GM19438 (cell line): Measurements from ENCODE around the gene SMG6.
"Not testable (repeated sequence)": the region's sequence is repeated elsewhere in the genome, so short reads cannot be mapped to it uniquely, and the experiment has no call there.

Source experiments
- ATAC-seq: cut with Tn5 transposase; IDR thresholded peaks from one replicate; pipeline ENCODE4 v1.9.1; 2021; ENCODE audit warnings: low read depth; ENCODE audit not compliant: unreplicated experiment

Gene SMG6

DNA sequence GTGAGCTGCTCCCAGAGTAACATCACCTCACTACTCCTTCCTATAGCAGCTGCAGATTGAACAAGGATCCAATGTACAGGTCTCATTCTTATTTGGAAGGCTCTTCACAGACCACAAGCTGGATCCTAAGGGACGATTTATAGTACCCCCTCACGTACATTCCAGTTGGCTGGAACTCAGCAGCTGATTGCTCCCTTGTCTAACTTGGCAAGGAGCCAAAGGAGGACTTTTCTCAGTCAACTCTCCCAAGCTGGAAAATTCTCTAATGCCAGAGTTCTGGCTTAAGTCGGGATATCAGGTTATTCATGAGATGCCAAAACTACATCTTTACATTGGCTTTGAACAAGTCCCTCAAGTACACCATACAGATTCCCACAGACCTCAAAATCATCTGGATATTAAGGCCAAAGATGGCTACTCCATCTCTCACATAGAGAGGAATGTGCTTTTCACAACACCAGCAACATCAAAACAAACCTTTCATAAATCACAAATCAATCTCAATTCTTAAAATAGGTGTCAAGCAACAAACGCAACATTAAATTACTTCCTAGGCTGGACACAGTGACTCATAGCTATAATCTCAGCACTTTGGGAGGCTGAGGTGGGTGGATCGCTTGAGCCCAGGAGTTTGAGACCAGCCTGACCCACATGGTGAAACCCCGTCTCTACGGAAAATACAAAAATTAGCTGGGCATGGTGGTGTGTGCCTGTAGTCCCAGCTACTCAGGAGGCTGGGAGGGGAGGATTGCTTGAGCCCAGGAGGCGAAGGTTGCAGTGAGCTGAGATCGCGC, 39.3 kb downstream of the SMG6 start:
- ATAC-seq = no peak

DNA sequence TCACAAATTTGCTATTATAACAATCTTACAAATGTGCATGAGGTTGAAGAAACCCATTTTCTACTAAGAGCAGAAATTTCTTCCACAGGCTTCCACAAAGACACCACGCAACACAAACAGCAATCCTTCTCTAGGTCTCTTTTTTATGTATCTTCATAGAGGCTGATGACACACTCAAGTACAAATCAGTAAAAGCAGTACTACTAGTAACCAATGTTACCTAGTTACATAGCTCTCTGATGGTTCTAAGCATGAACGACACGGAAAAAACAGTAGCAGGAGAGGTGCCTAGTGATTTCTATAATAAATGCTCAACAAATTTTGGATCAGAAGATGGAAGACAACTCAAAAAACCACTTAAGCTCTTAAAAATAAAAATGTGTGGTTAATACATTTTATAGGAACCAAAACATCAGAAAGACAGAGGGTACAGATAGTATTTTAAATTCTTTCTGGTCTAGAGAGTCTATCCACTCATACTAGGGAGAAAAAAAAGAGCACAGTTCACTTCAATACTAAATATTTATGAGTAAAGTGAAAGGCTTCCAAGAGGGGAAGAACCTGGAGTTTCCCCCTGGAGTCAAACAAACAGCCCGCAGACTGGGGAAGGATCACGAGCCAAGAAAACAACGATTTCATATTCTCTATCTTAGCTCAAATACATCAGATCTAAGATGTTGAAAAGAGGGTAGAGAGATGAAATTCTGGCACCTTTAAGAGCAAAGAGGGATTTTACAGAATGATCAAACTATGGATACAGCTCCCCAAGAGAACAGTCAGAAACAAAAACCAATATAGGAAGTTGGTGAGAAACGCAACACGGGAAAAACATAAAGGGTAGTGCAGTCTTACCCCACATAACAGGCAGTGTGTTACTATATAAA, 40.2 kb downstream of the SMG6 start:
- no peak for ATAC-seq

- ATAC-seq = no peak
These were observed 41.4 kb downstream of the SMG6 start for GRCh38 chr17:2262135-2262587.

GRCh38 chr17:2259769-2260536, 43.6 kb downstream of the SMG6 start:
- ATAC-seq = peak; percentile 64

GRCh38 chr17:2258830-2259229, 44.8 kb downstream of the SMG6 start:
- not testable (repeated sequence) for ATAC-seq

DNA sequence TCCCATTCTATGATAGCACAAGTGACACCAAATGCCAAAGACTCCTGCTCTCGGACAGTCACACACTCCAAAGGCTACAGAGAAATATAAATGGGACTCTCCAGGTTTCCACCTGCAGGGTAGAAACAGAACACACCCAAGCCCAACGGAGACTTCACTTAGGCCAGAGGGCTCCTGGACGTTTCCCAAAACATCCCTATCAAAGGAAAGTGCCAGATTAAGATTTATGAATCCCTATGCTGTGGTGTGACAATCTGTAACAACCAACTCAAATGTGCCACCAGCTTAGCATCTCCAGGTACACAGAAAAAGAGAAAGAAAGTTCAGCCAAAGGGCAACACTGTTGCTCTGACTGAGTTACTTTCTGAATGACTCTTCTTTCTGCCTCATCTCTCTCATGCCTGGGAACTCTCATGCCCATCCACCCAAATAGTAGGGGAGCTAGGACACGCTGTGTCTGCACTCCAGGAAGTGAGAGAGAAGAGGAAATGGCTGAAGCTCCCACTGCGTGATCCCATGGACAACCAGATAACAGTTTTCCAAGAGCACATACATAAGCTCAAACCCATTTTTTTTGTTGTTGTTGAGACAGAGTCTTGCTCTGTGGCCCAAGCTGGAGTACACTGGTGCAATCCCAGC, 49.7 kb downstream of the SMG6 start:
- peak; percentile 66 for ATAC-seq

- ATAC-seq = no peak
These were observed 50.2 kb downstream of the SMG6 start for GRCh38 chr17:2253362-2253761.

DNA sequence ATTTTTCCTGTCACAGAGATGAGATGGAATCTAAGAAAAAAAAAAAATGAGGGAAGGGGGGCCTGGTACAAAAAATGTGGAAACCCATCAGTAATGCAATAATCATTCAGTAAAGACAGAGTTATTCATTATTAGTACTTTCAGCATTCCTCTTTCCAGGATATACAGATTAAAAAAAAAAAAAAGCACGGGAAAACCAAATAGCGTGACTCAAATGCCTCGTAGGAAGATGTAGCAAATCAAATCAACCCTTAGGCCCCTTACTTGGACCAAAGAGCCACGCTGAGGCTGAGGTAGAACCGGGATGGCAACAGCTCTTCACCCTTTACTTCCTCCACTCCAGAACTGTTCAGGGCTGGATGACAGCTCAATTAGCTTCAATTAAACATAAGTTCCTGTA, 52.5 kb downstream of the SMG6 start:
- ATAC-seq = no peak

DNA sequence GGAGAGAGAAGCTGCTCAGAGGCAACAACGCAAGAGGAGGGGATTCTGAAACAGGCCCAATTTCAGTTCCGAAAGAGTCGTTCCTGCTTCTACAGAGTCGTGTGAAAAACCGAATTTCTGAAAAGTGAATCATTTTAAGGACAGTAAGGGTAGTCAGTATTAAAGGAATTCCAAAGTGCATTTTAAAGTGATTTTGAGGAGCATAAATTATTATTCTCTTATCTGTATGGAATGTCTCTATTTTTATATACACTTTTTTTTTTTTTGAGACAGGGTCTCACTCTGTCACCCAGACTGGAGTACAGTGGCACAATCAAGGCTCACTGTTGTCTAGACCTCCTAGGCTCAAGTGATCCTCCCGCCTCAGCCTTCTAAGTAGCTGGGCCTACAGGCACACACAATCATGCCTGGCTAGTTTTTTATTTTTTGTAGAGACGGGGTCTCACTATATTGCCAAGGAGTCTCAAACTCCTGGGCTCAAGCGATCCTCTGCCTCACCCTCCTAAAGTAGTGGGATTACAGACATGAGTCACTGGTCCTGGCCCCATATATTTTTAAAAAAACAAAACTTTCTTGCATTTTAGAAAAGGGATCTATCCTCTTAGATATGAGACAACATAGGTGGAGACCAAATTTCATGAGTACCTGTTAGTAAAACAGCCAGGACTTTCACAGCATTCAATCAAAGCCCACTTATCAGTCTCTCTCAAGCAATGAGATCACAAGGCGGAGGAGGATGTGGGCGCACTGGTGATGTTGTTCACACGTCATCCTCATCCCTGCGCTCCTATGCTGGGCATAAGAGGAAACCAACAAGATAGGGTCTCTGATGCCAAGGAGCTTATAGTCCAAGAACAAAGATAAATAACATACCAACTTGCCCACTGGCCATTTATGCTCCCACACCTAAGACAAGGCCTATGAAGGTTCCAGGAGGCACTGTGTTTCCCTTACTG, 53.2 kb downstream of the SMG6 start:
- no peak for ATAC-seq

DNA sequence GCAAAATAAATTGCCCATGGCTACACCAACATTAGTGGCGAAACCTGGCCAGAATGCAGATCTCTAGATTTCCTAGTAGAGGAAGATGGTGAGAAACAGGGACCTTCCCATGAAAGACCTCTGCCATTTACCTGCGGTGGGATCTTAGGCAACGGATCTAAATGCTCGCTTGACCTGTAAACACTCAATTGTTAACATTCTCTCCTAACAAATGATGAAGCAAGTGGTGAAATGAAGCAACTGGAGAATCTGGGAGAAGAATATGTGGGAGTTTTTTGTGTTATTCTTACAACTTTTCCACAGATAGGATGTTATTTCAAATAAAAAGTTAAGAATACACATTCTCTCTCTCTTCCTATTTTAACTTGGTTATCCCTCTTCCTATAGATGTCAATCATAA, 56.6 kb downstream of the SMG6 start:
- ATAC-seq = no peak

- ATAC-seq = no peak
These were observed 58.8 kb downstream of the SMG6 start for GRCh38 chr17:2244545-2245525.

DNA sequence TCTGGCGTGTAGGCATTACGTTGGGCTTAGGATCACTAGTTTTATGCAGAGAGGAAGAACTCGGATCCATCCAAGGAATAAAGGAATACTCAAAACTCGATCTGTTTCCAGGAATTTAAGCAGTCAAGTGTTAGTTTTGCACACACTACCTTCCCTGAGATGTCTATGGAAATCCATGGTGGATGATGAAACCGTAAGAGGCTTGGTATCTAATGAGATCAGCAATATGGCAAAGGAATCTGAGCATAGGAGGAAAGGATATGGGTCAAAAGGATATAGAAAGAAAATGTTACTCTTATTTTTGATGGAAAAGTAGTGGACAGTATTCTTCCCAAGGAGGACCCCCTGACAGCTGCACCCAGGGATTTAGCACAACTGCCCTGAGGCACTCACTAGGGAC, 59.6 kb downstream of the SMG6 start:
- ATAC-seq = no peak

GRCh38 chr17:2241823-2242222, 61.8 kb downstream of the SMG6 start:
- no peak for ATAC-seq

DNA sequence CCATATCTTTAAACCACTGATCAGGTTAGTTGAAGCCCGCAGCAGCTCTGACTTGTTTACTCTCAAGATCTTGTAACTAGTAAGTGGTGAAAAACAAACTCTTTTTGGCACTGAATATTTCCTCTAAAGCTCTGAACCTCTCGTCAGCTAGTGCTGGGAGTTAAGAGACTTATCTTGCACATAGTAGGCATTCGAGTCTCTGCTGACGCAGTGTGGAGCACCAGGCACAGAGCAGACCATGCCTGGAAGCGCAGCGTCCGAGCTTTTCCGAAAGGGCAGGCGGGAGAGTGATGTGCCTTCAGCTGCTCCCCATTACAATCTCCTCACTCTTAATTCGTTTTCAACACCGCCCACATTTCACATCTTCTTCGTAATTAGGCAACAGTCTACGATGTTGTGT, 63.0 kb downstream of the SMG6 start:
- ATAC-seq = no peak

DNA sequence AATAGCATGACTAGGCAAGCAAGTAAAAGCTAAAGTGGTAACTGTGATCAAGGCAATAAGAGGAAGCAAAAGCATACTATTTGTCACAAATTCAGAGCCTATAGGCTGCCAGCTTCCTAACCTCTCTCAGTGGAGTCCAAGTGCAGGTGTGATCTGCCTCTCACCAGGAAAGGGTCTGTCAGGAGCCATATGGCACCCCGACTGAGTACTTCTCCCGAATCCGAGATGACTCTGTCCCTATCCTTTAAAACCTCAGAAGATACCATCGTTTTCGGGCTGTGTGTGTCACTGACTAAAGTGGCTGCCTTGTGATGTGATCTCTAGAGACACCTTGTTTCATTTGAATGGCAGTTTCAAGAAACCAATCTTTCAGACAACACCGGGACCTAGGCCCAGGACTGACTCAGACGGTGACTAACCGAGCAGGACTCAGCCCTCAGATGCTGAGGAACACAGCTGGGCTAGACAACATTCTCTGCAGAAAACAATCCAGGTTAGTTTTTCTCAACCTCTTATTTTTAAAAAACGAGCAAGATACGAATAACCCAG, 63.6 kb downstream of the SMG6 start:
- ATAC-seq = peak; percentile 74

- ATAC-seq = no peak
These were observed 64.4 kb downstream of the SMG6 start for GRCh38 chr17:2239170-2239551.

DNA sequence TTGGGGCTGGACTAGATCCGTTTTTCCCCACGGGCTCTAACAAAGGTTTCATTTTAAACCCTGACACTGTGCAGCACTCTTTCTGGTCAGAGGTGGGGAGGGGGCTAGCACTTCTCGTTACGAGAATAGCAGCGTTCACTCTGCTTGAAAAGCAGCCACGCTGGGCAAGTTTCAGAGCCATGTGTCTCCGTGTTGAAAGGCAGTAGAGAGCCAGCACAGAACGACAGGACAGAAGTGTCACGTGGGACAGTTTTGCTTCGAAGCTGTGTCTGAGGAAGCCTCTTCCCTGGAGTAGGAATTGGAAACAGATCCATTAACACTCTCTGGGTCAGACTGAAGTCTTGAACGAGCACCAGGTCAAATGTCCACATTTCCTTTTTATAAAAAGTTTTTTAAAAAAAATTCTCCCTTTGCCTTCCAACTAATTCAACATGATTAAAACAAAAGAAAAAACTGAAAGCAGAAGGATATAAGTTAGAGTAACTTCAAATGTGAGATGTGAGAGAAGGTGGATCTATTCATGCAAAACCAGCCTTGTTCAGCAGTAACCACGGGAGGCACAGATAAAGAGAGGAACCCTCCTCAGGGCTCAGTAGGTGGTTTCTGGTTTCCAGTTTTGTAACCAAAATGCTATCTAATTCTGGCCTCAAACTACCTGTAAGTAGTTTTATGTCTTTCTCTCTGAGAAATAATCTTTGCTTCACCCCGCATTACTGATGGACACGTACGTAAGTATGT, 65.0 kb downstream of the SMG6 start:
- no peak for ATAC-seq
